Uterus (tissue), 2 donors: ENCODE measurements around the gene TNNI3K.

ENCODE experiments used
- CTCF ChIP-seq, 4 experiments: fragments of 200-600 bp in 2 of 4; fragments of 450-650 bp in 2 of 4; sonication (generic) in 2 of 4; IDR thresholded peaks; one replicate each; pipeline ENCODE4 v1.5.1; 2016 to 2019; ENCODE audit warnings: antibody characterized with exemption in 4 of 4, mild to moderate bottlenecking in 2 of 4, moderate library complexity in 1 of 4
- POLR2A ChIP-seq, 2 donors: fragments of 450-650 bp; IDR thresholded peaks; one replicate each; pipeline ENCODE4 v1.6.1; 2016; ENCODE audit warnings: antibody characterized with exemption in 2 of 2, mild to moderate bottlenecking in 1 of 2, moderate library complexity in 1 of 2

- TF ChIP-seq CTCF (IDR thresholded peaks at IDR 0.05) (no peak), POLR2A (IDR thresholded peaks at IDR 0.05) (no peak)
Measured at GRCh38 chr1:74571891-74572290, 336.7 kb downstream of the TNNI3K start.
